GM19395 (cell line): ENCODE results near the gene STPG3.

Source experiments
- ATAC-seq: cut with Tn5 transposase; IDR thresholded peaks from one replicate; pipeline ENCODE4 v1.9.1; 2021; ENCODE audit warnings: mild to moderate bottlenecking, moderate library complexity; ENCODE audit not compliant: unreplicated experiment

Gene STPG3

DNA sequence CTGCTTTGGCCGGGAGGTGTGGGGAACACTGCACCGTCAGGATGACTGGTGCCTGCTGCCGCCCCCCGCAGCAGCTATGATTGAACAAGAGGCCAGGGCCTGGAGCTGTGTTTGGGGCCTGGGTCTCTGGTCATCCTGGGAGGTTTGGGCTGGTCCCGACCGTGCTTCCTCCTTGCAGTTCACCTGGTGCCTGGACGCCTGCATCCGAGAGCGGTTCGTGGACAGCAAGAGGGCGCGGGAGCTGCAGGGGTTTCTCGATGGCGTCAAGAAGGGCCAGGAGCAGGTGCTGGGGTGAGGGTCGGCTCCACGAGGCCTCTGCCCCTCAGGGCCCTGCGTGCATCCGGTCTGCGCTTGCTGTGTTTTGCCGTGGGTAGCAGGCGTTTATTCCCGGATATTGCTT, 13.0 kb downstream of the STPG3 start:
- no peak for ATAC-seq

DNA sequence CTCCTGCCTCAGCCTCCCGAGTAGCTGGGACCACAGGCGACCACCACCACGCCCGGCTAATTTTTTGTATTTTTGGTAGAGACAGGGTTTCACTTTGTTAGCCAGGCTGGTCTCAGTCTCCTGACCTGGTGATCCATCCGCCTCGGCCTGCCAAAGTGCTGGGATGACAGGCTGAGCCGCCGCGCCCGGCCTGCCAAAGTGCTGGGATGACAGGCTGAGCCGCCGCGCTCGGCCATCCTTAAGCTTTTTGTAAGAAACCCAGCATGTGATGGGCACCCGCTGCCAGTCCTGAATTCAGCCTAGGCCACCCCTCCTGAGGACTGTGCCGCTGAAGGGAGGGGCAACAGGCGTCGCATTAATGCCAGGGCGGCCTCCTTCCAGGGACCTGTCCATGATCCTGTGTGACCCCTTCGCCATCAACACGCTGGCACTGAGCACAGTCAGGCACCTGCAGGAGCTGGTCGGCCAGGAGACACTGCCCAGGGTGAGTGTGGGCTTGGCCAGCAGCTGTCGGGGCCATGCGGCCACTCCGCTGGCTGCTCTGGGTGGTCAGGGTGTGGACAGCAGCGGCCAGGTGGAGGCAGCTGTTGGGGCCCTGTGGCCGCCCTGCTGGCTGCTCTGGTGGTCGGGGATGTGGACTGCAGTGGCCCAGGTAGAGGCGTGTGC, 14.5 kb downstream of the STPG3 start:
- ATAC-seq, result no peak

DNA sequence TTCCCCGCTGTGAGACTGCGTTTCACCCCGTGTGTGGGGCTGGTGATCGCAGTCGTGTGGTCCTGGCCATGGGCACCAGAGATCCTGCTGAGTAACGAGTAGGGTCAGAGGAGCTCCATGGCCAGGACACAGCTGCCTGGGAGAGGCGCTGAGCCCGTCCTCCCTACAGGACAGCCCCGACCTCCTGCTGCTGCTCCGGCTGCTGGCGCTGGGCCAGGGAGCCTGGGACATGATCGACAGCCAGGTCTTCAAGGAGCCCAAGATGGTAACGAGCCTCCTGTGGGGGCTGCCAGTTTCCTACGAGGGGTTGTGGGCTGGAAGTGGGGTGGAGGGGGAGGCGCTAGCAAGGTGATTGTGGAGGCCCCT, 15.1 kb downstream of the STPG3 start:
- no peak for ATAC-seq

DNA sequence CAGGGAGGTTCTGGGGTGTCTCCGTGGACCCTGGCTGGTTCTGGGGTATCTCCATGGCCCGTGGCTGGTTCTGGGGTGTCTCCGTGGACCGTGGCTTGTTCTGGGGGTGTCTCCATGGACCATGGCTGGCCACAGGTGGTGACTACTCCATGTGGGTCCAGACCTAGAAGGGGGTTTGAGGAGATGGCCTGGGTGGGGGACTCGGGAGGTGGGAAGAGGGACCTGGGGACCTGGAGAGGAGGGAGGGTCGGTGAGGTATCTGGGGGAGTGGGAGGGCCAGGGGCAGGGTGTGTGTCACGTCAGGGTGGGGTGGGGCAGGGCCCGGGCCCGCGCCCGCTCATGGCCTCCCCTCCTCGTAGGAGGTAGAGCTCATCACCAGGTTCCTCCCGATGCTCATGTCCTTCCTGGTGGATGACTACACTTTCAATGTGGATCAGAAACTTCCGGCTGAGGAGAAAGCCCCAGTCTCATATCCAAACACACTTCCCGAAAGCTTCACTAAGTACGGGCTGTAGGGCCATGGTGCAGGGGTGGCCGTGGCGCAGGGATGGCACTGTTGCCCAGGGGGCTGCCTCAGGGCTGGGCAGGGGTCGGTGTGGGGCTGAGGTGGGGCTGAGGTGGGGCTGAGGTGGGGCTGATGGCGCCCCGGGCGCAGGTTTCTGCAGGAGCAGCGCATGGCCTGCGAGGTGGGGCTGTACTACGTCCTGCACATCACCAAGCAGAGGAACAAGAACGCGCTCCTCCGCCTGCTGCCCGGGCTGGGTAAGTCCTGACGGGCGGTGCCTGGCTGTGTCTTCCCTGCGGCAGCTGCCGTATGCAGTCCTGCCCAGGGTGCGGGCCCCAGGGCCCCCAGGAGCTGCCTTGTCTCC, 15.7 kb downstream of the STPG3 start:
- no peak for ATAC-seq

DNA sequence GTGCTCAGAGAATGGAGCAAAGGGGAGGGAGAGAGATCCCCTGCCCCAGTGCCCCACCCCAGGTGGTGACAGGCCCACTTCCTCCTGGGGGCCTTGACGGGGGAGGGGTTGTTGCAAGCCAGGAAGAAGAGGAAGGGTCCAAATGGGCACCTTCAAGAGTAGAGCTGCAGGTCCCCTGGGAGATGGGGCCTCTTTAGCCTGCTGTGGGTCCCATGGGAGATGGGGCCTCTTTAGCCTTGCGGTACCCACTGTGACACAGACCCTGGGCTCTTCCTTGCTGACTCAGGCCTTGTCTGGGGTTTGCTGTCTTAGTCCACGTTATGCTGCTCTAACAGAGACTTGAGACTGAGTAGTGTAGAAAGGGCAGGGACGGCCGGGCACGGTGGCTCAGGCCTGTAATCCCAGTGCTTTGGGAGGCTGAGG, 16.9 kb downstream of the STPG3 start:
- ATAC-seq, result no peak

DNA sequence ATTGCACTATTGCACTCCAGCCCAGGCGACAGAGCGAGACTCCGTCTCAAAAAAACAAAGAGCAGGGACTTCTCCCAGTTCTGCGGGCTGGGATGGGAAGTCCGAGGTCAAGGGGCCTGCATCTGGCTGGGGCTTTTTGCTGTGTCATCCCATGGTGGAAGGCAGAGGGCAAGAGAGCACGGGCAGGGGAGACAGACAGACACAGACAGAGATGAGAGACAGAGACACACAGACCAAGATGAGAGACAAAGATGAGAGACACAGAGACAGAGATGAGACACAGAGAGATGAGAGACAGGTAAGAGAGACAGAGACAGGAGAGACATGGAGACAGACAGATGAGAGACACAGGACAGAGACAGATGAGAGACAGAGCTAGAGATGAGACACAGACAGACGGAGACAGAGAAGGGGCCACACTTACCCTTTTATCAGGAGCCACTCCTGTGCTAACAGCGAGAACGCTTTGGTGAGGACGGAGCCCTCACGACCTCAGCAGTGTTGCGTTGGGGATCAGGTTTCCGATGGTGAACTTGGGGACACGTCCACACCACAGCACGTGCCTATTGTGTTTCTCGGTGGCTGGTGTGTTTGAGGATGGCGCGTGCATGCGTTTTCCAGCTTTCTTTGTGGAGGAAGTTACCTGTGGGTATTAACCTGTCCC, 17.6 kb downstream of the STPG3 start:
- ATAC-seq, result no peak

DNA sequence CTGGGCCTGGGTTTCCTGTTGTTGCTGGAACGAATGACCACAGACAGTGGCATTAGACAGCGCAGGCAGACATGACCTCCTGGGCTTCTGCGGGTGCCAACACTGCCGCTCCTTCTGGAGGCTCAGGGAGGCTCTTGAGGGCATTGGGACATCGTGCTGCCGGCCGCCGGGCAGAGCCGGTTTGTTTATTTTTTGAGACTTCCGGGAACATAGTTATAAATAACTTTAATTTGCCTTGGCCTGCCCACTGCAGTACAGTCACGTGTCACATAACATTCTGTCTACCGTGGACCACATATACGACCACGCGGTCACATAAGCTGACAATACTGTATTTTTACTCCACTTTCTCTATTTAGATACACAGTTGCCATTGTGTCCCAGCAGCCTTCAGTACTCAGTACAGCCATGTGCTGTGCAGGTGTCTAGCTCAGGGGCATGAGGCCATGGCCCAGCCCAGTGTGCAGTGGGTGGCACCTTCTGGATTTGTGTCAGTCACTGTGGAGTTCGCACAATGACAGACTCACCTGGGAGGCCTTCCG, 18.2 kb downstream of the STPG3 start:
- no peak for ATAC-seq

DNA sequence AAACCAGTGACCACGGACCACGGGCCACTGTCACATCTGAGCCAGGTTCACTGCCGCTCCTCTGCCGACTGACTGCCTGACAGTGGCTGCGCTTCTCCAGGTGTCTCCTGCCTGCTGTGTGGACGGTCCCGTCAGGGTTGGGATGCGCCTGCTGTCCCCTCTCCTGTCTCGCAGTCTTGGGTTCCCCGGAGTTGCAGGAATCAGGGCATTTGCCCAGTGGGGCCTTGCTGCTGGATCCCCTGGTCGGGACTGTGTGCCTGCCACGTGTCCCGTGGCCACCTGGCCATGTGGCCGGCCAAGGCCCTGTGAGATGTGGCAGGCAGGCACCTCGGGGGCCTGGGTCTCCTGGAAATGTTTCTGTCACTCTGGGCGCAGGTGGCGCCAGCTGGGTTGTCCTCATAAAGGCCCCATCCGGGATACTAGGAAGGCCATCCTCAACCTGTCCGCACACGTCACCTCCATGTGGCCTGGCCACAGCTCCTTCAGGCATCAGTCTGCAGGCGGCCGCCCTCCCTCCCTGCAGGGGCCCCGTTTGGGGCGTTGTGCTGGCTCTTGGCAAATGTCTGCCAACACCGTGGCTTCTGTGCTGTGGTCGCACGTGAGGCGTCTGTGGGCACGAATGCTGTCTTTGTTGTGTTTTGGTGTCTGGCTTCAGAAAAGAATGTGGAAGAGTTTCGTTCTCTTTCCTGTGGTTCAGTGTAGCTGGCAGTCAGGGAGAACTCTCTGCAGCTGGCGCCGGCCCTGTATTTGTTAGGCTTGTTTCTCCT, 20.0 kb downstream of the STPG3 start:
- ATAC-seq, result no peak

DNA sequence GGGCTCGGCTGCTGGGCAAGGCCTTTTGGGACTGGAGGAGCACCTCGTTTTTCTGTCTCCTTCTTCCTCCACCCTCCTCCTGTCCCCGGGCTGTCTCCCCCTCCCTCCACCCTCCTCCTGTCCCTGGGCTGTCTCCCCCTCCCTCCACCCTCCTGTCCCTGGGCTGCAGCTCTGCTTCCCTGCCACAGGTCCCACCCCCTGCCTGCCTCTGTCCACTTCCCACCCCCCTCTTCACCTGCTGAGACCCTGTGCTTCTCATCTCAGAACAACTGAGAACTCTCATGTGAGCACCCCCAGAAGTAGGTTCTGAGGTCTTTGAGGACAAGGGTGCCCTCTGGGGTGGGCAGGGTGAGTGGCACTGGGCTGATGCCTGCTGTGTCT, 20.6 kb downstream of the STPG3 start:
- ATAC-seq, result no peak

DNA sequence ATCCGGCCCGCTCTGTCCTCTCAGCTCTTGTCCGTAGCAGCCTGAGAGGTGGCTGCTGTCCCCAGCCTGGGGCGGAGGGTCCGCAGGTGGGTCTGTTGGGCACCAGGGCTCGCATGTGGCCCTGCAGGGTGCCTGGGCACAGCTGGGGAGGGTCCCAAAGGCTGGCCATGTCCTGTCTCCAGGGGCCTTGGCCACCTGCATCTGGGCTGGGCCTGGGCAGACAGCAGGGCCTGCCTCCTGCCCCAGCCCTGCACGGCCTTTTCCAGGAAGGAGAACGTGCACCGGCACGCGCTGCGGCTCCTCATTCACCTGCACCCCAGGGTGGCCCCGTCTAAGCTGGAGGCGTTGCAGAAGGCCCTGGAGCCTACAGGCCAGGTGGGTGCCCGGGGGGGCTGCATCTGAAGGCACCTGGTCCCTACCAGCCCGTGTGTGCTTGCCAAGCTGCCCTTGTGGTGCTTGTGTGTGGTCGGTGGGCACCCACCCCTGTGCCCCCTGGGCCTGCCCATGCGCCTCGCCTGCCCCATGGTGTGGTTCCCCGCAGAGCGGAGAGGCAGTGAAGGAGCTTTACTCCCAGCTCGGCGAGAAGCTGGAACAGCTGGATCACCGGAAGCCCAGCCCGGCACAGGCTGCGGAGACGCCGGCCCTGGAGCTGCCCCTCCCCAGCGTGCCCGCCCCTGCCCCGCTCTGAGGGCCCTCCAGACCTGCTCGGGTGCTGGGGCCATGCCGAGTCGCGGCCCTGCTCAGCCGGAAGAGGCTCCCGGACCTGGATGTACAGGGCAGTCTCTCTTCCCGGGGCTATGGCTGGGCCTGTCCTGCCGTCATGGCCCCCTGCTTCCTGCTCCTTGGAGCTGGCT, 21.4 kb downstream of the STPG3 start:
- no peak for ATAC-seq

DNA sequence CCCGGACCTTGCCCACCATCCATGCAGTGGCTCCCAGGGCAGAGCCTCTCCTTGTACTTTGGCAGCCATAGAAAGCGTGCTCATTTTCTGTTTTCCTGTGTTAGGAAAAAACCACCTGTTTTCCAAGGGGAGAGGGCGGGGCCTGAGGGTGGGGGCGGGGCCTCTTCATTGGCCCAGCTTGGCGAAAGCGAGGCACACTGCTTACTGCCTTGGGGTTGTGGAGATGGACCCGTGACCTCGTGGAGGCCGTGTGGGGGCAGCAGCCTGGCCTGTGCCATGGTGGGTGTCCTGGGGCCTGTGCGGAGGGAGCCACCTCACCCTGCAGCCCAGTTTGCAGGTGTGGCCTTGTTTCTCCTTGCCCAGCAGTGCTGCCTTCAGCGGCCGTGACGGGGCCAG, 22.0 kb downstream of the STPG3 start:
- ATAC-seq, result no peak

DNA sequence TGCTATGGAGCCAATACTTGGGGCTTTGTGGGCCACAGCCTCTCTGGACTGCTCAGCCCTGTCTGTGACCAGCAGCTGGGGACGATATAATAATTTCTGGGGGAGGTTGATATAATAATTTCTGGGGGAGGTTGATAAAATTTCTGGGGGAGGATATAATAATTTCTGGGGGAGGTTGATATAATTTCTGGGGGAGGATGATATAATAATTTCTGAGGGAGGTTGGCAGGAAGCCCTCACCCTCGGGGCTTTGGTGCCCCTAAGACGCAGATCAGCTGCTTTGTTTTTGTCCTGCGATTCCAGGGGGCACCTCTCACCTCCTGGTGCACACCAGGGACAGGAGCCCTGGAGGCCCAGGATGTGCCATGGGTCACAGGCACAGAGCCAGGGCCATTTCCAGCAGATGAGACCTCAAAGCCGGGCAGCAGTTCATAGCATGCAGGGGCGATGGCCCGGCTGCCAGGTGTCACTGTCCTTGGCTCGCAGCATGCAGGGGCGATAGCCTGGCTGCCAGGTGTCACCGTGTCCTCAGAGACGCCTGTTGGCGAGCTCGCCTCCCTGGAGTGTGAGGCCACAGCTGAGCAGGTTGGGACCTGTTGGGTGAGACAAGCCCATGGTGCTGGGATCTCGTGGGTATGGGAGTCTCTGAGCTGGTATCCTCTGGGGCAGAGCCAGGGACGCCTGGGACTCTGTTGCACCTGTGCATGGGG, 22.7 kb downstream of the STPG3 start:
- no peak for ATAC-seq

DNA sequence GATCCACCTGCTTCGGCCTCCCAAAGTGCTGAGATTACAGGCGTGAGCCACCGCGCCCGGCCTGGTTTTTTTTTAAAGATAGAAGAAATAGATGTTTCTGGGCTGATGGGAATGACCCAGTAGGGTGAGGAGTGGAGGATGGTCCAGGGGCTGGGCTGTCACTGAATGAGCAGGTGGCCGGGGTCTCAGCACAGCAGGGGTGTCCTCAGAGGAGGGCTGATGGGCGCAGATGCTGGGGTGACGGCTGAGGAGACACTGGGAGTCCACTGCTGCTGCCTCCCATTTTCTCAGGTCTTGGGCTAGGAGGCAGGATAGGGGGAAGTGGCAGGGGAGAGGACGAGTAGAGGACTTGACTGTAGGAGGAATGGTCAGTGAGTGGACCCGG, 24.1 kb downstream of the STPG3 start:
- ATAC-seq, result no peak

DNA sequence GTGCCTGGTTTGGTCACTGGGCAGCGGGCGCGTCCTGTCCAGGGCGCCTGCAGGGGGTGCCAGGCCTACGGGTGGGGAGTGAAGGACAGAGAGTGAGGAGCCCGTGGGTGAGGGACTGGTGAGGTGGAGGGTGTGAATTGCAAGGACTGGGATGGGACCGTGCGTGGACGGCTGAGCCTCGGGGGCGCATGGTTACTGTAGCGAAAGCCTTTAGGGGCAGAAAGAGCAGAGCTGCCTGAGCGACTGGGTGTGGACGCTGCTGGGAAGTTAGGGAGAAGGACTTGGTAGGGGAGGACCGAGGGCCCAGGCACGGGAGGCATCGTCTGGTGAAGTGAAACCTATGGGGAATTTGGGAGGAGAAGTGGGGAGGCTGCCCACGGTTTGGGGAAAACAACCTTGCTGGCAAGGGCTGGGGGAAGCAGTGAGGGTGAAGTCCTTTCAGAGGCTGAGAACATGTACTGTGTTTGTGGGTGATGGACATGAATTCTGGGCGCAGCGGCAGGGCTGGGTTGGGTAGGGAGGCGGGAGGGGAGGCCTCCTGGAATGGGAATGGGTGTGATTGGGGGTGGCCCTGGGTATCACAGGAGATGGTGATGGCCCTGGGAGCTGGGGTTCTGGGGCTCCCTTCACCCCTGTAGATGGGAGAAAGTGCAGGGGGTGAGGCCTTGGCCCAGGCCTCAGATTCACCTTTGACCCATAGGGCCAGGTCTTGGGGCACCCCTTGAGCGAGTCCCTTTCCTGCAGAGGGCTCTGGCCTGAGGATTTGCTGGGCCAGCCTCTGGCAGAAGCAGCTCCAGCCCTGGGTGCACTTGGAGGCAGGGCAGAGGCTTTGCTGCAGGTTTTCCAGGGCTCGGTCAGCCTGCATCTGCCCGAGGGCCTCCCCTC, 24.7 kb downstream of the STPG3 start:
- no peak for ATAC-seq

DNA sequence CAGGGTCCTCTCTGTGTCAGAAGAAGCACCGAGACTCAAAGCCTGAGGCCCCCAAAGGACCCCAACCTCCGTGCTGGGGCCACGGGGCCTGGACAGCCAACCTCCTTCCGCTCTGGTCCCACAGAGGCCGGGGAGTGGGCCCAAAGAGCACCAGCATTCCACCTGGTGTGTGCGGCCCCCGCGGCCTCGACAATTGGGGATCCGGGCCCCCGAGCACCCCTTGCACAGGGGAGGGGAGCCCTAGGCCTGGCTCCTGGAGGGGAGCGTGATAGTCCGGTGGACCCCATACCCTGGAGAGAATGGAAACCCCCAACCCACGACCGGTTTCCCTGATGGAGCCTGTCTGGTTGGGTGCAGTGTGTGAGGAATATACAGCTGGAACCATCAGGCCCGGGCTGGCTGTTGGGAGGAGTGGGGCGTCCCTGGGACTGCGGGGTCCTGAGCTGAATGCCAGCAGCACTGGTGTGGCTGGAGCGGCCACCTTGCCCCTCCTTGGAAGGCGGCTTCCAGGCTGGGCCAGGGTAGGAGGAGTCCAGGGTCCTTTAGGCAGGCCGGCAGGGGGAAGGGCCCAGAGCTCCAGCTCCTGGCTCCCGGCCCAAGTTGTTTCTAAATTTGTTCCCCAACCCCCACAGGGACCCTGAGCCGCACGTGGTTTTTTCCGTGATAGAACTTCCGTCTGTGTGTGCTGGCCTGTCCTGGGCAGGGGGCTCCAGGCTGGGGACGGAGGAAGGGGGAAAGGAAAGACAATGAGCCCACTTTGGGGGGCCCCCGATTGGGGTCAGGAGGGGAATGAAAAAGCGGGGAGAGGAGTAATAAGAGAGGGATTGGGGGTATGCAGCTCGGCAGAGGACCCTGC, 25.6 kb downstream of the STPG3 start:
- ATAC-seq, result no peak

DNA sequence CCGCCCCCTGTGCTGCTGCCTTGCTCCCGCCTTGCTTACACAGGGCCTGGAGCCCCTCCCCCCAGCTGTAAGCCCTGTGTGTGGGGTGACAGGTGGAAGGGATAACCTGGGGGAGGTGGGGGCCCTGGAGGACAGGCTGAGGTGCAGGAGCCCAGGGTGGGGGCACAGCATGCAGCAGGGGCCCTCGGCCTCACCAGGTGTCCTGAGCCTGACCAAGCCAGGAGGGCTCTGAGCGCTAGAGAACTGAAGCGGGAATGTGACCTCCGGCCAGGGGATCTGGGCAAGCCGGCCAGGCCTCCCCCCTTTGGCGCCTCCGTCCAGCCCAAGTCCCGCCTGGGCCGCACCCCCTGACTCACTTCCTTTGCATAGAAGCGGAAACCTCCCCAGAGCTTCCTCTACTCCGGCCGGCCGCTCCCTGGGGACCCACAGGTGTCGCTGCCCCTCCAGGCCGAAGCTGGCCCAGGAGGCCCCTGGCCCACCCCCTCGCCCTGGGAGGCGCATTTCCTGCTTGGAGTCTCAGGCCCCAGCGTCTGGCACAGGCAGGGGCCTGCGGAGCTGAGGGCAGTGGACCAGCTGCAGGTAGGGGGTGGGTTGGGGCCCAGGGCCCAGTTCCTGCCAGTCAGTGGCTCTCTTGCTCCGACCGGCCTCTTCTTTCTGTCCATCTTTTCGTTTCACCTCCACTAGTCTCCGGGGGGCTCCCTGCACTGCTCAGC, 26.4 kb downstream of the STPG3 start, which contains the start of gene TOR4A:
TSS of gene TOR4A (plus strand) at position 398 of the 713 bp plus-strand sequence. CDS start 964 bp downstream, outside the sequence.
- peak; percentile 79 for ATAC-seq
